ENCODE measurements around the gene PCDHGB7. TPM values are rescaled to one million over a fixed set of nuclear protein-coding genes. Genes with fewer than 3 reads are reported as not detected.
"Not testable (repeated sequence)": the region's sequence is repeated elsewhere in the genome, so short reads cannot be mapped to it uniquely, and the experiment has no call there.

Gene PCDHGB7
- total RNA-seq, 1 experiment from 2014 or later = 4.0 TPM

DNA sequence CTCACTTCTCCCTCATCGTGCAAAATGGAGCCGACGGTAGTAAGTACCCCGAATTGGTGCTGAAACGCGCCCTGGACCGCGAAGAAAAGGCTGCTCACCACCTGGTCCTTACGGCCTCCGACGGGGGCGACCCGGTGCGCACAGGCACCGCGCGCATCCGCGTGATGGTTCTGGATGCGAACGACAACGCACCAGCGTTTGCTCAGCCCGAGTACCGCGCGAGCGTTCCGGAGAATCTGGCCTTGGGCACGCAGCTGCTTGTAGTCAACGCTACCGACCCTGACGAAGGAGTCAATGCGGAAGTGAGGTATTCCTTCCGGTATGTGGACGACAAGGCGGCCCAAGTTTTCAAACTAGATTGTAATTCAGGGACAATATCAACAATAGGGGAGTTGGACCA is 13.8 kb downstream of the PCDHGB7 start:
- POLR2A ChIA-PET (ENCODE audit: low non-redundant PET) = no interaction called here

DNA sequence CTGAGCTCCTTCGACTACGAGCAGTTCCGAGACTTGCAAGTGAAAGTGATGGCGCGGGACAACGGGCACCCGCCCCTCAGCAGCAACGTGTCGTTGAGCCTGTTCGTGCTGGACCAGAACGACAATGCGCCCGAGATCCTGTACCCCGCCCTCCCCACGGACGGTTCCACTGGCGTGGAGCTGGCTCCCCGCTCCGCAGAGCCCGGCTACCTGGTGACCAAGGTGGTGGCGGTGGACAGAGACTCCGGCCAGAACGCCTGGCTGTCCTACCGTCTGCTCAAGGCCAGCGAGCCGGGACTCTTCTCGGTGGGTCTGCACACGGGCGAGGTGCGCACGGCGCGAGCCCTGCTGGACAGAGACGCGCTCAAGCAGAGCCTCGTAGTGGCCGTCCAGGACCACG is 14.8 kb downstream of the PCDHGB7 start:
- Histone ChIP-seq H3K9me3 (ENCODE audit: low read depth, low read length, poor library complexity, severe bottlenecking) (peaks cover 57% of the 10 kb centered on the region), H3K36me3 (ENCODE audit: insufficient read depth, low read length, poor library complexity, severe bottlenecking) (peaks cover 46% of the 10 kb centered on the region)
- H3K27ac ChIP-seq (ENCODE audit: low read depth, low read length, poor library complexity, severe bottlenecking); H3K4me1 ChIP-seq (ENCODE audit: insufficient read depth, low read length, poor library complexity, severe bottlenecking); intact Hi-C loops (cut with micrococcal nuclease; ENCODE audit: unreplicated experiment); H3K27me3 ChIP-seq (replicated peaks; ENCODE audit: insufficient read depth, low read depth, low read length, poor library complexity); DNase-seq (ENCODE audit: low spot score); BruUV-seq (replicated peaks); POLR2A ChIA-PET (ENCODE audit: low non-redundant PET); CTCF ChIA-PET; H3K4me3 ChIP-seq (ENCODE audit: low read depth, low read length, poor library complexity, severe bottlenecking): not testable (repeated sequence)

More for the DNA sequence above, 13.8 kb downstream of the PCDHGB7 start:
- Histone ChIP-seq H3K4me3 (ENCODE audit: low read depth, low read length, poor library complexity, severe bottlenecking) (no peak overlapping the region), H3K4me1 (ENCODE audit: insufficient read depth, low read length, poor library complexity, severe bottlenecking) (no peaks in the 10 kb centered on the region), H3K9me3 (ENCODE audit: low read depth, low read length, poor library complexity, severe bottlenecking) (peaks cover 65% of the 10 kb centered on the region), H3K27ac (ENCODE audit: low read depth, low read length, poor library complexity, severe bottlenecking) (no peak overlapping the region), H3K36me3 (ENCODE audit: insufficient read depth, low read length, poor library complexity, severe bottlenecking) (peaks cover 57% of the 10 kb centered on the region), H3K27me3 (replicated peaks; ENCODE audit: insufficient read depth, low read depth, low read length, poor library complexity) (no peaks in the 10 kb centered on the region)
- intact Hi-C loops (cut with micrococcal nuclease; ENCODE audit: unreplicated experiment) = no loop called here
- CTCF ChIA-PET = no interaction called here
- DNase-seq (ENCODE audit: low spot score) = no peak
- TF ChIP-seq EZH2 (IDR thresholded peaks at IDR 0.05; ENCODE audit: borderline replicate concordance, low read depth, low read length, poor library complexity, severe bottlenecking) = no peak
- TF ChIP-seq, protein P1, sequence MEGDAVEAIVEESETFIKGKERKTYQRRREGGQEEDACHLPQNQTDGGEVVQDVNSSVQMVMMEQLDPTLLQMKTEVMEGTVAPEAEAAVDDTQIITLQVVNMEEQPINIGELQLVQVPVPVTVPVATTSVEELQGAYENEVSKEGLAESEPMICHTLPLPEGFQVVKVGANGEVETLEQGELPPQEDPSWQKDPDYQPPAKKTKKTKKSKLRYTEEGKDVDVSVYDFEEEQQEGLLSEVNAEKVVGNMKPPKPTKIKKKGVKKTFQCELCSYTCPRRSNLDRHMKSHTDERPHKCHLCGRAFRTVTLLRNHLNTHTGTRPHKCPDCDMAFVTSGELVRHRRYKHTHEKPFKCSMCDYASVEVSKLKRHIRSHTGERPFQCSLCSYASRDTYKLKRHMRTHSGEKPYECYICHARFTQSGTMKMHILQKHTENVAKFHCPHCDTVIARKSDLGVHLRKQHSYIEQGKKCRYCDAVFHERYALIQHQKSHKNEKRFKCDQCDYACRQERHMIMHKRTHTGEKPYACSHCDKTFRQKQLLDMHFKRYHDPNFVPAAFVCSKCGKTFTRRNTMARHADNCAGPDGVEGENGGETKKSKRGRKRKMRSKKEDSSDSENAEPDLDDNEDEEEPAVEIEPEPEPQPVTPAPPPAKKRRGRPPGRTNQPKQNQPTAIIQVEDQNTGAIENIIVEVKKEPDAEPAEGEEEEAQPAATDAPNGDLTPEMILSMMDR (conservative IDR thresholded peaks at IDR 0.05; ENCODE audit: low read depth, low read length) = no peak
- no TSS peak for BruUV-seq (replicated peaks)

DNA sequence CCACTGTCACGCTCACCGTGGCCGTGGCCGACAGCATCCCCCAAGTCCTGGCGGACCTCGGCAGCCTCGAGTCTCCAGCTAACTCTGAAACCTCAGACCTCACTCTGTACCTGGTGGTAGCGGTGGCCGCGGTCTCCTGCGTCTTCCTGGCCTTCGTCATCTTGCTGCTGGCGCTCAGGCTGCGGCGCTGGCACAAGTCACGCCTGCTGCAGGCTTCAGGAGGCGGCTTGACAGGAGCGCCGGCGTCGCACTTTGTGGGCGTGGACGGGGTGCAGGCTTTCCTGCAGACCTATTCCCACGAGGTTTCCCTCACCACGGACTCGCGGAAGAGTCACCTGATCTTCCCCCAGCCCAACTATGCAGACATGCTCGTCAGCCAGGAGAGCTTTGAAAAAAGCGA is 15.2 kb downstream of the PCDHGB7 start:
- BruUV-seq (replicated peaks) = not testable (repeated sequence)

DNA sequence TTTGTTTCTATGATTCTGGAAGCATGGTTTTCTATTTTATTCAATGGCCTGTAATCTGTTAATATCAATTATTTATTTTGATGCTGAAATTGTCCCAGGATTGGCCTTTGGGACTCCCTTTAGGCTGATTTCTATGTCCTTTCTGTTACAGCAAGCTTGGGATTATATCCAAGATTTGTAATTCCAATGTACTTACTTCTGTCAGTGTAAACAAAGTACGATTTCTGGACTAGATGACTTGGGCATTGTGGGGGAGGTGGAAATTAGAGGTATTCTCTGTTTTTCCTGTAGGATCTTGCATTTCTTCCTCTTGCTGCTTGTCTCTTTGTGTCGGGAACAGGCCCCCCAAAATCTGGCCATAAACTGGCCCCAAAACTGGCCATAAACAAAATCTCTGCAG is 16.5 kb downstream of the PCDHGB7 start:
- no peak for DNase-seq (ENCODE audit: low spot score)
- peaks cover 43% of the 10 kb centered on the region for H3K9me3 ChIP-seq (ENCODE audit: low read depth, low read length, poor library complexity, severe bottlenecking)
- CTCF ChIA-PET = no interaction called here
- no peaks in the 10 kb centered on the region for H3K27me3 ChIP-seq (replicated peaks; ENCODE audit: insufficient read depth, low read depth, low read length, poor library complexity)
- POLR2A ChIA-PET (ENCODE audit: low non-redundant PET) = no interaction called here
- no TSS peak for BruUV-seq (replicated peaks)
- no peak overlapping the region for H3K27ac ChIP-seq (ENCODE audit: low read depth, low read length, poor library complexity, severe bottlenecking)
- peaks cover 33% of the 10 kb centered on the region for H3K36me3 ChIP-seq (ENCODE audit: insufficient read depth, low read length, poor library complexity, severe bottlenecking)
- H3K4me1 ChIP-seq (ENCODE audit: insufficient read depth, low read length, poor library complexity, severe bottlenecking) = no peaks in the 10 kb centered on the region
- no peak overlapping the region for H3K4me3 ChIP-seq (ENCODE audit: low read depth, low read length, poor library complexity, severe bottlenecking)
- intact Hi-C loops (cut with micrococcal nuclease; ENCODE audit: unreplicated experiment) = no loop called here
- TF ChIP-seq, protein P1 (conservative IDR thresholded peaks at IDR 0.05; ENCODE audit: low read depth, low read length) = no peak
- no peak for TF ChIP-seq EZH2 (IDR thresholded peaks at IDR 0.05; ENCODE audit: borderline replicate concordance, low read depth, low read length, poor library complexity, severe bottlenecking)

More for the DNA sequence above, 15.2 kb downstream of the PCDHGB7 start:
- H3K27me3 ChIP-seq (replicated peaks; ENCODE audit: insufficient read depth, low read depth, low read length, poor library complexity); H3K4me3 ChIP-seq (ENCODE audit: low read depth, low read length, poor library complexity, severe bottlenecking); H3K4me1 ChIP-seq (ENCODE audit: insufficient read depth, low read length, poor library complexity, severe bottlenecking); DNase-seq (ENCODE audit: low spot score); POLR2A ChIA-PET (ENCODE audit: low non-redundant PET); CTCF ChIA-PET; H3K27ac ChIP-seq (ENCODE audit: low read depth, low read length, poor library complexity, severe bottlenecking); intact Hi-C loops (cut with micrococcal nuclease; ENCODE audit: unreplicated experiment): not testable (repeated sequence)
- peaks cover 42% of the 10 kb centered on the region for H3K36me3 ChIP-seq (ENCODE audit: insufficient read depth, low read length, poor library complexity, severe bottlenecking)
- H3K9me3 ChIP-seq (ENCODE audit: low read depth, low read length, poor library complexity, severe bottlenecking) = peaks cover 53% of the 10 kb centered on the region

All from A673 (cell line).